HL-60/S4 treated with phorbol 12-myristate 13-acetate at 8.2 ng/mL for 4 days and 3 days (cell line): ENCODE measurements around the gene MICAL3.
"Not testable (repeated sequence)": the region's sequence is repeated elsewhere in the genome, so short reads cannot be mapped to it uniquely, and the experiment has no call there.

Experiments used
- in situ Hi-C: fragments of 300-500 bp; cut with MboI; formaldehyde crosslinking; loops from 2 replicates; pipeline ENCODE4 v1.15.0; 2022; ENCODE audit warnings: low sequenced_read_pairs

MICAL3 gene

GRCh38 chr22:17897858-17898257, 126.5 kb downstream of the MICAL3 start:
- in situ Hi-C loops: no loop called here

- in situ Hi-C loops: no loop called here
Observed at GRCh38 chr22:17897426-17897825, 126.9 kb downstream of the MICAL3 start.

- in situ Hi-C loops: no loop called here
Observed at GRCh38 chr22:17896586-17896985, 127.8 kb downstream of the MICAL3 start.

- in situ Hi-C loops: no loop called here
Observed at GRCh38 chr22:17893900-17894535, 130.3 kb downstream of the MICAL3 start.

GRCh38 chr22:17892376-17892775, 132.0 kb downstream of the MICAL3 start:
- in situ Hi-C loops: no loop called here

GRCh38 chr22:17891481-17892167, 132.7 kb downstream of the MICAL3 start:
- in situ Hi-C loops: no loop called here

- in situ Hi-C loops: no loop called here
Observed at GRCh38 chr22:17890892-17891291, 133.5 kb downstream of the MICAL3 start.

- in situ Hi-C loops: no loop called here
Observed at GRCh38 chr22:17890245-17890671, 134.1 kb downstream of the MICAL3 start.

GRCh38 chr22:17888855-17889254, 135.5 kb downstream of the MICAL3 start:
- in situ Hi-C loops: no loop called here

GRCh38 chr22:17888439-17888838, 135.9 kb downstream of the MICAL3 start:
- in situ Hi-C loops: no loop called here

- in situ Hi-C loops: no loop called here
Observed at GRCh38 chr22:17884893-17885292, 139.5 kb downstream of the MICAL3 start.

GRCh38 chr22:17884084-17884483, 140.3 kb downstream of the MICAL3 start:
- in situ Hi-C loops: no loop called here

GRCh38 chr22:17883356-17883755, 141.0 kb downstream of the MICAL3 start:
- in situ Hi-C loops: no loop called here

- in situ Hi-C loops: no loop called here
Observed at GRCh38 chr22:17882727-17883126, 141.6 kb downstream of the MICAL3 start.

GRCh38 chr22:17882162-17882561, 142.2 kb downstream of the MICAL3 start:
- in situ Hi-C loops: no loop called here

- in situ Hi-C loops: no loop called here
Observed at GRCh38 chr22:17881366-17881765, 143.0 kb downstream of the MICAL3 start.

GRCh38 chr22:17880468-17880867, 143.9 kb downstream of the MICAL3 start:
- in situ Hi-C loops: no loop called here

GRCh38 chr22:17880020-17880419, 144.3 kb downstream of the MICAL3 start:
- in situ Hi-C loops: no loop called here

- in situ Hi-C loops: no loop called here
Observed at GRCh38 chr22:17878941-17879340, 145.4 kb downstream of the MICAL3 start.

- in situ Hi-C loops: no loop called here
Observed at GRCh38 chr22:17878186-17878694, 146.1 kb downstream of the MICAL3 start.

- in situ Hi-C loops: not testable (repeated sequence)
Observed at GRCh38 chr22:17876878-17877855, 147.2 kb downstream of the MICAL3 start.
